HG03135 (cell line): ENCODE data around the gene GBA3.

Experiments used
- ATAC-seq: cut with Tn5 transposase; IDR thresholded peaks from one replicate; pipeline ENCODE4 v1.9.1; 2021; ENCODE audit warnings: mild to moderate bottlenecking, moderate library complexity; ENCODE audit not compliant: unreplicated experiment

GBA3 gene

GRCh38 chr4:22778547-22779163 lies 85.9 kb downstream of the GBA3 start:
- ATAC-seq: no peak

GRCh38 chr4:22780317-22780716 lies 87.6 kb downstream of the GBA3 start:
- ATAC-seq: no peak

GRCh38 chr4:22780797-22781196 lies 88.1 kb downstream of the GBA3 start:
- no peak for ATAC-seq

- ATAC-seq: no peak
These were observed 95.1 kb downstream of the GBA3 start for GRCh38 chr4:22787753-22788375.

- ATAC-seq: no peak
These were observed 97.9 kb downstream of the GBA3 start for GRCh38 chr4:22790631-22791030.

- ATAC-seq: no peak
These were observed 102.0 kb downstream of the GBA3 start for GRCh38 chr4:22794732-22795131.

- no peak for ATAC-seq
These were observed 108.7 kb downstream of the GBA3 start for GRCh38 chr4:22801391-22801790.

- no peak for ATAC-seq
These were observed 110.1 kb downstream of the GBA3 start for GRCh38 chr4:22802876-22803275.

GRCh38 chr4:22803512-22803911 lies 110.8 kb downstream of the GBA3 start:
- no peak for ATAC-seq

GRCh38 chr4:22814906-22815305 lies 122.2 kb downstream of the GBA3 start:
- ATAC-seq: no peak

GRCh38 chr4:22824091-22824490 lies 131.4 kb downstream of the GBA3 start:
- no peak for ATAC-seq

GRCh38 chr4:22842360-22843018 lies 149.8 kb downstream of the GBA3 start:
- no peak for ATAC-seq

GRCh38 chr4:22848332-22848731 lies 155.6 kb downstream of the GBA3 start:
- ATAC-seq: no peak

- no peak for ATAC-seq
These were observed 157.3 kb downstream of the GBA3 start for GRCh38 chr4:22850055-22850454.

GRCh38 chr4:22850630-22851029 lies 157.9 kb downstream of the GBA3 start:
- no peak for ATAC-seq

GRCh38 chr4:22857411-22857810 lies 164.7 kb downstream of the GBA3 start:
- ATAC-seq: no peak

- no peak for ATAC-seq
These were observed 166.6 kb downstream of the GBA3 start for GRCh38 chr4:22859318-22859717.
